ENCODE measurements around the gene SLC9A9. TPM values are rescaled to one million over a fixed set of nuclear protein-coding genes. Genes with fewer than 3 reads are reported as not detected.
A peak's percentile ranks its signal among the peaks of the same experiment; 100 is the strongest.
"Not testable (repeated sequence)": the region's sequence is repeated elsewhere in the genome, so short reads cannot be mapped to it uniquely, and the experiment has no call there.

Gene SLC9A9
- total RNA-seq, 2 donors from 2014 or later = 29.6 to 60.1 TPM

- no peak for ATAC-seq (ENCODE audit: insufficient number of reproducible peaks, low FRiP score, low read depth)
These were observed 318.5 kb downstream of the SLC9A9 start for GRCh38 chr3:143529798-143530197.

GRCh38 chr3:143529018-143529478, 319.2 kb downstream of the SLC9A9 start:
- no peak for TF ChIP-seq CTCF (IDR thresholded peaks at IDR 0.05)
- Histone ChIP-seq H3K9me3 (no peaks in the 10 kb centered on the region), H3K27me3 (replicated peaks; ENCODE audit: insufficient read depth) (no peaks in the 10 kb centered on the region), H3K36me3 (no peaks in the 10 kb centered on the region), H3K4me3 (peak overlapping the region; percentile 22), H3K4me1 (ENCODE audit: control insufficient read depth in 1 of 2, low read depth in 2 of 2) (peaks cover 0 to 5% of the 10 kb centered on the region in 2 donors), H3K27ac (no peak overlapping the region)
- ATAC-seq (ENCODE audit: insufficient number of reproducible peaks, low FRiP score, low read depth) = no peak
- no peak for DNase-seq (ENCODE audit: low spot score)

More at GRCh38 chr3:143529798-143530197, 318.5 kb downstream of the SLC9A9 start:
- Histone ChIP-seq H3K9me3 (no peaks in the 10 kb centered on the region), H3K36me3 (no peaks in the 10 kb centered on the region), H3K27me3 (replicated peaks; ENCODE audit: insufficient read depth) (no peaks in the 10 kb centered on the region), H3K27ac (no peak overlapping the region), H3K4me3 (no peak overlapping the region), H3K4me1 (ENCODE audit: control insufficient read depth in 1 of 2, low read depth in 2 of 2) (peaks cover 0 to 5% of the 10 kb centered on the region in 2 donors)
- TF ChIP-seq CTCF (IDR thresholded peaks at IDR 0.05) = no peak
- no peak for DNase-seq (ENCODE audit: low spot score)

GRCh38 chr3:143526011-143526545, 322.2 kb downstream of the SLC9A9 start:
- no peaks in the 10 kb centered on the region for H3K36me3 ChIP-seq
- H3K27me3 ChIP-seq (replicated peaks; ENCODE audit: insufficient read depth) = no peaks in the 10 kb centered on the region
- no peak for TF ChIP-seq CTCF (IDR thresholded peaks at IDR 0.05)
- DNase-seq (ENCODE audit: low spot score) (no peak), ATAC-seq (ENCODE audit: insufficient number of reproducible peaks, low FRiP score, low read depth) (no peak)
- H3K9me3 ChIP-seq = no peaks in the 10 kb centered on the region
- no peak overlapping the region for H3K4me3 ChIP-seq
- no peak overlapping the region for H3K27ac ChIP-seq
- H3K4me1 ChIP-seq (ENCODE audit: control insufficient read depth in 1 of 2, low read depth in 2 of 2) = peaks cover 0 to 5% of the 10 kb centered on the region in 2 donors

- no peaks in the 10 kb centered on the region for H3K9me3 ChIP-seq
- DNase-seq (ENCODE audit: low spot score) (no peak), ATAC-seq (ENCODE audit: insufficient number of reproducible peaks, low FRiP score, low read depth) (no peak)
- no peak overlapping the region for H3K4me3 ChIP-seq
- peaks cover 0 to 5% of the 10 kb centered on the region in 2 donors for H3K4me1 ChIP-seq (ENCODE audit: control insufficient read depth in 1 of 2, low read depth in 2 of 2)
- no peaks in the 10 kb centered on the region for H3K27me3 ChIP-seq (replicated peaks; ENCODE audit: insufficient read depth)
- TF ChIP-seq CTCF (IDR thresholded peaks at IDR 0.05) = no peak
- no peaks in the 10 kb centered on the region for H3K36me3 ChIP-seq
- H3K27ac ChIP-seq = no peak overlapping the region
These were observed 322.9 kb downstream of the SLC9A9 start for GRCh38 chr3:143525408-143525807.

GRCh38 chr3:143521803-143522202, 326.5 kb downstream of the SLC9A9 start:
- H3K27me3 ChIP-seq (replicated peaks; ENCODE audit: insufficient read depth) = no peaks in the 10 kb centered on the region
- DNase-seq (ENCODE audit: low spot score) = no peak
- H3K27ac ChIP-seq = no peak overlapping the region
- no peaks in the 10 kb centered on the region for H3K36me3 ChIP-seq
- H3K9me3 ChIP-seq = no peaks in the 10 kb centered on the region
- H3K4me3 ChIP-seq = no peak overlapping the region
- ATAC-seq (ENCODE audit: insufficient number of reproducible peaks, low FRiP score, low read depth) = no peak
- H3K4me1 ChIP-seq (ENCODE audit: control insufficient read depth in 1 of 2, low read depth in 2 of 2) = no peaks in the 10 kb centered on the region
- no peak for TF ChIP-seq CTCF (IDR thresholded peaks at IDR 0.05)

- not testable (repeated sequence) for H3K27me3 ChIP-seq (replicated peaks; ENCODE audit: insufficient read depth); H3K36me3 ChIP-seq; H3K4me3 ChIP-seq; DNase-seq (ENCODE audit: low spot score); ATAC-seq (ENCODE audit: insufficient number of reproducible peaks, low FRiP score, low read depth); H3K27ac ChIP-seq; H3K9me3 ChIP-seq; H3K4me1 ChIP-seq (ENCODE audit: control insufficient read depth in 1 of 2, low read depth in 2 of 2)
These were observed 331.1 kb downstream of the SLC9A9 start for GRCh38 chr3:143517131-143517530.
